ENCODE measurements around the gene EXOC3.
"Not testable (repeated sequence)": the region's sequence is repeated elsewhere in the genome, so short reads cannot be mapped to it uniquely, and the experiment has no call there.

Gene EXOC3

GRCh38 chr5:442335-443238 lies at the start of gene EXOC3:
Gene EXOC3, plus strand, starts transcription at chr5:443176. Its CDS starts 3,030 bp downstream, at chr5:446206.
- DNase-seq (ENCODE audit: low read depth), result peak; percentile 66

DNA sequence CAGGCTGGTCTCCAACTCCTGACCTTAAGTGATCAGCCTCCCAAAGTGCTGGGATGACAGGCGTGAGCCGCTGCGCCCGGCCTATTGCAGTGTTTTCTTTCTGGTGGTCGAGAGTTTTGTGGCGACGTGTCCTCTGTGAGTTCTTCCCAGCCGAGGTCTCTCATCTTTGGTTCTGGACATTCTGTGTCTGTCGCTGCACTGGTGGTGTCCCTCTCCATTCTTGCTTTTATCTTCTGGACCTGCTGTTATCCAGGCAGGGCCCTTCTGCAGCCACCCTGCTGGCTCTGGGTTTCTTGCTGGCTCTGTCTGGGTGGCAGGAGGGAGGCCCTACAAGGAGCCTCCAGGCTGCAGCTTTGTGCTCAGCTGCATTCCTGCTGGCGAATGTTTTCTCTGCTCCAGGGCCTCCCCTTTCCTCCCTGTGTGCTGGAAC lies 49.1 kb upstream of the EXOC3 start:
- DNase-seq (ENCODE audit: low read depth), result no peak

GRCh38 chr5:394671-395155 lies 48.3 kb upstream of the EXOC3 start:
- DNase-seq (ENCODE audit: low read depth), result no peak

DNA sequence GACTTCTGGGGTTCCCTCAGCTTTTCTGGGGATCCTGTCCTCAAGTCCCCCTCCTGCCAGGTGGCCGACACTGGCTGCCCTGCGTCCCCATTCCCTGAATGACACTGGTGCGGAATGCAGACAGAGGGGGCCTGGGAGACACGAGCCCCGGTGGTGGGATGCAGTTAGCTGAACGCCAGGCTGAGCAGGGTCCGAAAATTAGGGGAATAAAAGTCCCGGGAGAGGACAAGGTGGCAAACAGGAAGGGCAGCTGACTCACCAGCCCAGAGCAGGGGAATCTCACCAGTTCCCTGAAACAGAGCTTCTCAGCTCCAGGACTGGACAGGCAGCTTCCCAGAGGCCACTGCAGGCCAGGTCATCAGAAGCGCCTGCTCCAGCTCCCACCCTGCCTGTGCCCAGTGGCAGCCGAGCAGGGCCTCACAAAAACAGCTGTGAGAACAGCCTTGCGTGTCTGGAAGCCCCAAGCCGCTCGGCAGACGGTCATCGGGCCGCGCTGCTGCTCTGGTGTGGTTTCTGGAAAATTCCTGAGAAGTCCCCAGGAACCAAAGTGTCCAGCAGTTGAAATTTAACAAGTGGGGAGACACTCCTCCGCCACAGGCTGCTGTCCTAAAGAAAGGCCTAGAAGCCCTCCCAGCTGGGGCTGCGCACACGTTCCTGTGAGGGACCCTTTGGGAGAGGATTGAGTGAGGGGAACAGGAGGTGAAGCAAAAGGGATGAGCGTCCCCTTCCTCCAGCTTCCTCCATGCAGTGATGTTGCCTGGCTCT lies 47.6 kb upstream of the EXOC3 start:
- no peak for DNase-seq (ENCODE audit: low read depth)

GRCh38 chr5:395921-396530 lies 47.0 kb upstream of the EXOC3 start:
- DNase-seq (ENCODE audit: low read depth), result no peak

DNA sequence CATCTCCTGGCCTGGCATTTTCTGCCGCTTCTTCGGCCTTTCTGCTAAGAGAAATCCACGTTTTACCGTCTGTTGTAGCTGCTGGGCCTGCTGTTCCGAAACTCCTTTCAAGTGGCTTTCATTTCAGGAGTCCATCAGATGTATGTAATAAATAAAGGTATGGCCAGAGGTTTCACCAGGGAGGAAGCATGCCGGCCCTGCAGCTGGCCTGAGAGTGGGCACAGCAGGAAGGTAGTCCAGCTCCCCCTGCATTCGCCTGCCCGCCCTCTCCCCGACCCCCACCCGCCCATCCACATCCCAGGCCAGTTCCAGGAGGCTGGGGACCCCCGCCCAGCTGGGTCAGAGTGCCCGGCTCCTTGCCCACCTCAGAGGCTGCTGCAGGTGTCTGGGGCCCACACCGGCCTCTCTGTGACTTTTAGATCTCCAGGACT lies 46.4 kb upstream of the EXOC3 start:
- DNase-seq (ENCODE audit: low read depth), result no peak

GRCh38 chr5:398141-398474 lies 44.9 kb upstream of the EXOC3 start:
- not testable (repeated sequence) for DNase-seq (ENCODE audit: low read depth)

GRCh38 chr5:398475-399295 lies 44.3 kb upstream of the EXOC3 start:
- DNase-seq (ENCODE audit: low read depth), result no peak

- DNase-seq (ENCODE audit: low read depth), result peak; percentile 74
These were observed 43.4 kb upstream of the EXOC3 start for GRCh38 chr5:399296-400281.

DNA sequence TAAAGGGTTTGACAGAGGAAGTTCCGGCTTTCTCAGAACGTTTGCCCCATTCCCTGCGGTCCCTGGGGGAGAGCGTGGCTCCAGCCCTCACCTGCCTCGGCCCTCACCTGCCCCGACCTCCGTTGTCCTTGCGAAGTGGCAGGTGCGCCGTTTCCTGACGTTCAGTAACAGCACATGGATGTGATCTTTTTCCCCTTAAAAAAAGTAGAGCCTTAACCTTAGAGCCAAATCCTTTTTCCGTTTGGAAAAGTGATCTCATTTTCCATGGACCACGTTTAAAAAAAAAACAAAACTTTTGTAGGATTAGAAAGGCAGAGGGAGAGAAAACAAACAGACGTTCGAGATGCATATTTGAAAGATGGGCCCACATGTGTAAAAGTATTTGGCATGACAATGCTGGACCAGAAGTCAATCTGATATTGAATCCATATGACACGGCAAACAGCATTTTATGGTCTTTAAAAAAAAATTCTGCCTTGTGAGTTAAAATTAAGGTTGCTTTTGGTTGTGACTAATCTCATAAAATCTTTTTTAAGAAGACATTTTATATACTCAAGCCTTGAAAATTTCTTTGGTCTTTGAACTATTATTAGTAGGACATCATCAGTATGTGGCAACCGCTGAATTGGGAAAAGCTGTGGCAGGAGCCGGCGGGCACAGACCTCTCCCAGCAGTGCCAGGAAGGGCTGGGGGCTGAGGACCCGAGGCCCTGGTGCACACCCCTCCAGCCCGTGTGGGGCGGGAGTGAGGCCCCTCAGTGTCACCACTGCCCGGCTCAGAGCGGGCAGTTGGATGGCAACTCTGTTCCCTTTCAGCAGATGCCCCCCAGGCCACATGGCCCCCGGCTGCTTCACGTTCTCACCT lies 42.5 kb upstream of the EXOC3 start:
- no peak for DNase-seq (ENCODE audit: low read depth)

- DNase-seq (ENCODE audit: low read depth), result no peak
These were observed 41.6 kb upstream of the EXOC3 start for GRCh38 chr5:401146-402034.

GRCh38 chr5:402219-402614 lies 40.8 kb upstream of the EXOC3 start:
- DNase-seq (ENCODE audit: low read depth), result not testable (repeated sequence)

DNA sequence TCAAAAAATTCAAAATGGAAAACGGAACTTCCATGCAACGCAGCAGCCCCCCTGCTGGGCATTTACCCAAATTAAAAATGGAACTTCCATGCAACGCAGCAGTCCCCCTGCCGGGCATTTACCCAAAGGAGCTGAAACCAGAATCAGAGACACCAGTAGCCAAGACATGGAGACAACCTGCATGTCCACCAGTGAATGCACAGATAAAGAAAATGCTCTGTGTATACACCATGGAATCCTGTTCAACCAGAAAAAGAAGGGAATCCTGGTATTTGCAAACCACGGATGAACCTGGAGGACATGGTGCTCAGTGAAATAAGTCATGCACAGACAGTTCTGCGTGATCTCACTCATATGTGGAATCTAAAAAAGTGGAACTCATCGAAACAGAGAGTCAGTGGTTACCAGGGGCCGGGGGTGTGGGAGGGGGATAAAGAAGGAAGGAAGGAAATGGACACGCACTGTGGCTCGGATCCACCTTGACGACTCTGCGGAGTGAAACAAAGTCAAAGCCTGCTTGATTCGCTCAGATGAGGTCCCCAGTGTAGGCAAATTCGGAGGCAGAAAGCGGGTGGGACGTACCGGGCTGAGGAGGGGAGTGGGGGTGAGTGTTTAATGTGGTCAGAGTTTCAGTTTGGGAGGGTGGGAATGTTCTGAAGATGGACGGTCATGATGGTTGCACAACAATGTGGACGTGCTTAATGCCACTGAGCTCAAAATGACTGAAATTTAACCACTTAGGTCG lies 40.2 kb upstream of the EXOC3 start:
- DNase-seq (ENCODE audit: low read depth), result no peak

- no peak for DNase-seq (ENCODE audit: low read depth)
These were observed 39.0 kb upstream of the EXOC3 start for GRCh38 chr5:403995-404394.

DNA sequence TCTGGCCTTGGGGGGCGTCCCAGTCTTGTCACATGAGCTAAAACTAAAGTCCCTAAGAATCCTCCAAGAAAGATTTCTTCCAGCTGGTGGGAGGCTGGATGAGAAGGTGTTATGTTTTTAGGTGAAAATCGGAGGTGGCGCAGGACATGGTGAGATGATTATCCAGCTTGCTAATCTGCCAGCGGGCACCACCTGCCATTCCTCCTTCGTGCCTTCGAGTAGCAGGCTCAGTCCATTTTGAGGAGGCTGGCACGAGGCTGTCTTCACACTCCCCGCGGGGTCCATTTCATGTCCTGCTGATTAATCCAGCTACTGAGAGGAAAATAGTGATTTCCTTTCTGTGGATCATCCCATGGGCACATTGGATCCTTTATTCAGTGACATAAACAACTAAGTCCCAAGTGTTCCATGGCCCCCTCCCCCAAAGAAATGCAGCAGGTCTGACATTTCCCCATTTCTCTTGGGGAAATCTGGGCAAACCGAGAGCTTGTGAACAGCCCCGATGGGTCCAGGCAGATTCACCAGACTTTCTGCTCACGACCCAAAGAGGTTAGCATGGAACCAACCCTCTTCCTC lies 38.2 kb upstream of the EXOC3 start:
- DNase-seq (ENCODE audit: low read depth), result no peak

GRCh38 chr5:405421-405820 lies 37.6 kb upstream of the EXOC3 start:
- no peak for DNase-seq (ENCODE audit: low read depth)

GRCh38 chr5:406041-406440 lies 36.9 kb upstream of the EXOC3 start:
- no peak for DNase-seq (ENCODE audit: low read depth)
